ENCODE results near the gene KCNH5.

KCNH5 gene

GRCh38 chr14:62667421-62667914, 377.8 kb downstream of the KCNH5 start:
- DNase-seq: no peak

GRCh38 chr14:62665286-62665685, 380.0 kb downstream of the KCNH5 start:
- no peak for DNase-seq

- DNase-seq: no peak
Observed at GRCh38 chr14:62663456-62663821, 381.8 kb downstream of the KCNH5 start.

GRCh38 chr14:62662811-62663455, 382.3 kb downstream of the KCNH5 start:
- no peak for DNase-seq

GRCh38 chr14:62661818-62662217, 383.4 kb downstream of the KCNH5 start:
- DNase-seq: no peak

- DNase-seq: no peak
Observed at GRCh38 chr14:62658631-62659030, 386.6 kb downstream of the KCNH5 start.

- no peak for DNase-seq
Observed at GRCh38 chr14:62657376-62657775, 387.9 kb downstream of the KCNH5 start.

GRCh38 chr14:62655166-62655565, 390.1 kb downstream of the KCNH5 start:
- no peak for DNase-seq

GRCh38 chr14:62654641-62655040, 390.6 kb downstream of the KCNH5 start:
- DNase-seq: no peak
